ENCODE data around the gene ZIC4.

DNA sequence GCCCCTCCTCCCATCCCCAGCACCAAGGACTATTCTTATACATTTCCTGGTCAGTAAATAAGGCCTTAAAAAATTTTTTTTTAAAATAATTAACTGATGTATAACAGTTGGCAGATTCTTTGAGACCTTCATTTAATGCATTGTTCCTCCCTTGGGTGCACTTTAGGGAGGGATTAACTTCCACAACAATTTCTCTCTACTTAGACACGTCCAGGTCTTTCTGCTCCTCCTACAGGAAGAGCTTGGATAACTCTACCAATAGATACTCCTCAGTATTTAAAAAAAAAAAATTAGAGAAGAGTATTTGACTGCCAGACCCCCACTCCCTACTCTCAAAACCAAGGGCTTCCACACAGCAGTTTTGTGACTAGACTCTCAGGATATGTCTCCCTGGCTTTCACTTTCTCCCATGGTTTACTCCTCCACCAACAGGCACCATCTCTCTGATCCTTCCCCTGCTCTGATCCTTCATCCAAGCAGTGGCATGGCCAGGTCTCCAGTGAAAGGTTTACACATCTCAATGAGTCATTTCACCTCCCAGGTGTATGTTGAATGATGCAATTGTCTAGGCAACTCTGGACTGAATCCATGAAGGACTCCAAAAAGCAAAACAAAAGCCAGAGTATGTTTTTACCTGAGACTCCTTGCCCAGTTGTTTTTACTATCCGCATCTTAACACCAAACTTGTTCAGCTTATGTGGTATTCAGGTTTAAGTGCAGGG, 7.4 kb downstream of the ZIC4 start:
- TF ChIP-seq, protein P1, sequence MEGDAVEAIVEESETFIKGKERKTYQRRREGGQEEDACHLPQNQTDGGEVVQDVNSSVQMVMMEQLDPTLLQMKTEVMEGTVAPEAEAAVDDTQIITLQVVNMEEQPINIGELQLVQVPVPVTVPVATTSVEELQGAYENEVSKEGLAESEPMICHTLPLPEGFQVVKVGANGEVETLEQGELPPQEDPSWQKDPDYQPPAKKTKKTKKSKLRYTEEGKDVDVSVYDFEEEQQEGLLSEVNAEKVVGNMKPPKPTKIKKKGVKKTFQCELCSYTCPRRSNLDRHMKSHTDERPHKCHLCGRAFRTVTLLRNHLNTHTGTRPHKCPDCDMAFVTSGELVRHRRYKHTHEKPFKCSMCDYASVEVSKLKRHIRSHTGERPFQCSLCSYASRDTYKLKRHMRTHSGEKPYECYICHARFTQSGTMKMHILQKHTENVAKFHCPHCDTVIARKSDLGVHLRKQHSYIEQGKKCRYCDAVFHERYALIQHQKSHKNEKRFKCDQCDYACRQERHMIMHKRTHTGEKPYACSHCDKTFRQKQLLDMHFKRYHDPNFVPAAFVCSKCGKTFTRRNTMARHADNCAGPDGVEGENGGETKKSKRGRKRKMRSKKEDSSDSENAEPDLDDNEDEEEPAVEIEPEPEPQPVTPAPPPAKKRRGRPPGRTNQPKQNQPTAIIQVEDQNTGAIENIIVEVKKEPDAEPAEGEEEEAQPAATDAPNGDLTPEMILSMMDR (IDR thresholded peaks at IDR 0.05): no peak
- TF ChIP-seq POLR2A (IDR thresholded peaks at IDR 0.05): no peak

Measured in heart left ventricle (tissue), 13 donors.